OCI-LY7 (cell line): ENCODE measurements around the gene ADAMTS8. TPM values are rescaled to one million over a fixed set of nuclear protein-coding genes. Genes with fewer than 3 reads are reported as not detected.

Source experiments
- BruUV-seq: library from RNA; stranded (reverse); fragments of 400-500 nt; replicated peaks from 2 replicates; lab custom pipeline; 2021; lab: Mats Ljungman, UMichigan
- CTCF ChIA-PET: fragments of 300-600 bp; sonication (Branson Sonifier 250); formaldehyde crosslinking; loops from one replicate; lab custom pipeline; 2022; ENCODE audit warnings: antibody characterized with exemption; ENCODE audit not compliant: unreplicated experiment; lab: Charles Lee
- POLR2A ChIA-PET: fragments of 300-600 bp; sonication (Branson Sonifier 250); formaldehyde crosslinking; loops from one replicate; lab custom pipeline; 2022; ENCODE audit warnings: antibody characterized with exemption; lab: Charles Lee
- DNase-seq: peaks from one replicate; pipeline ENCODE4 v3.0.0-alpha.2; 2015; ENCODE audit warnings: low spot score
- H2AFZ ChIP-seq: fragments of 200-600 bp; sonication (generic), shearing (Covaris generic); 2 replicates; pipeline ENCODE4 v1.6.1; 2014; ENCODE audit warnings: mild to moderate bottlenecking, antibody characterized with exemption, low read length, moderate library complexity
- H3K27ac ChIP-seq: fragments of 200-600 bp; sonication (generic); 2 replicates; pipeline ENCODE4 v1.5.1; 2014; ENCODE audit warnings: mixed run types, low read depth, mild to moderate bottlenecking, moderate library complexity, low read length, inconsistent platforms; ENCODE audit not compliant: poor library complexity, severe bottlenecking
- H3K36me3 ChIP-seq: fragments of 200-600 bp; sonication (generic); 2 replicates; pipeline ENCODE4 v1.6.1; 2014; ENCODE audit warnings: mild to moderate bottlenecking, antibody characterized with exemption, low read length, moderate library complexity, mixed read lengths; ENCODE audit not compliant: insufficient read depth
- H3K4me1 ChIP-seq: fragments of 200-600 bp; sonication (generic); 2 replicates; pipeline ENCODE4 v1.5.1; 2014; ENCODE audit warnings: mild to moderate bottlenecking, low read length; ENCODE audit not compliant: insufficient read depth, poor library complexity, severe bottlenecking
- H3K4me2 ChIP-seq: fragments of 200-600 bp; sonication (generic); 2 replicates; pipeline ENCODE4 v1.6.1; 2014; ENCODE audit warnings: mild to moderate bottlenecking, low read length
- H3K4me3 ChIP-seq: fragments of 200-600 bp; sonication (generic); 2 replicates; pipeline ENCODE4 v1.5.1; 2014; ENCODE audit warnings: mild to moderate bottlenecking, low read depth, low read length; ENCODE audit not compliant: poor library complexity, severe bottlenecking
- H3K79me2 ChIP-seq: fragments of 200-600 bp; sonication (generic); 2 replicates; pipeline ENCODE4 v1.6.1; 2016; ENCODE audit warnings: low read depth, mild to moderate bottlenecking, low read length, moderate library complexity, mixed read lengths; ENCODE audit not compliant: insufficient read depth
- H3K9me2 ChIP-seq: fragments of 200-600 bp; sonication (generic); 2 replicates; pipeline ENCODE4 v1.6.1; 2016; ENCODE audit warnings: mild to moderate bottlenecking, low read length, mixed read lengths; ENCODE audit not compliant: insufficient read depth
- H3K9me3 ChIP-seq: fragments of 200-600 bp; sonication (generic); 2 replicates; pipeline ENCODE4 v1.6.1; 2014; ENCODE audit warnings: mild to moderate bottlenecking, mixed run types, low read length, mixed read lengths
- H4K20me1 ChIP-seq: fragments of 200-600 bp; sonication (generic); 2 replicates; pipeline ENCODE4 v1.6.1; 2014; ENCODE audit warnings: mild to moderate bottlenecking, antibody characterized with exemption, low read length, moderate library complexity, mixed read lengths; ENCODE audit not compliant: insufficient read depth
- EZH2phosphoT487 ChIP-seq: fragments of 200-600 bp; sonication (generic); IDR thresholded peaks from 2 replicates; pipeline ENCODE4 v1.6.1; 2018; ENCODE audit warnings: low read depth, borderline replicate concordance, mild to moderate bottlenecking, mixed run types, antibody characterized with exemption, low read length, moderate library complexity, mixed read lengths
- intact Hi-C: fragments of 100-400 bp; cut with micrococcal nuclease; formaldehyde crosslinking; loops from one replicate; pipeline ENCODE4 v1.10.0; 2022; ENCODE audit not compliant: unreplicated experiment
- total RNA-seq, 2 experiments: library from RNA; depleted of rRNA in 1 of 2; stranded (reverse); fragments of >200 nt in 1 of 2; shearing (Covaris generic) in 1 of 2; gene quantifications; 2 replicates each; pipeline ENCODE4 v1.2.3, GENCODE V29; 2014 to 2022
- TF ChIP-seq, protein P1 (sequence below): fragments of 200-600 bp; sonication (generic); conservative IDR thresholded peaks from 2 replicates; pipeline ENCODE4 v1.5.1; 2014; ENCODE audit warnings: mild to moderate bottlenecking, antibody characterized with exemption, low read length, moderate library complexity, mixed read lengths

The ADAMTS8 gene
- total RNA-seq, 2 experiments from 2014 or later: not detected

DNA sequence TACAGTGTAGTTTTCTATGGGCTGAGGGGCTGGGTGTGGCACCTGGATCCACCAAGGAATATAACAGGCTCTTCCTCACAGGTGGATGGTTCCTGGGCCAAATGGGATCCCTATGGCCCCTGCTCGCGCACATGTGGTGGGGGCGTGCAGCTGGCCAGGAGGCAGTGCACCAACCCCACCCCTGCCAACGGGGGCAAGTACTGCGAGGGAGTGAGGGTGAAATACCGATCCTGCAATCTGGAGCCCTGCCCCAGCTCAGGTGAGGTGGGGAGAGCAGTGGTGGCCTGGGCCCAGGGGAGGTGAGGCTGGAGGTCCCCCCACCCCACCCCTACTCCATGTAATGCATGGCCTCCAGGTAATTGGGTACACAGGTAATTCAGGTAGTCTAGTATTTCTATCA is 40.8 kb upstream of the ADAMTS8 start:
- Histone ChIP-seq H2AFZ (no peak overlapping the region), H3K9me2 (no peaks in the 10 kb centered on the region), H3K36me3 (no peaks in the 10 kb centered on the region), H3K79me2 (no peaks in the 10 kb centered on the region), H4K20me1 (no peaks in the 10 kb centered on the region), H3K9me3 (no peaks in the 10 kb centered on the region), H3K4me3 (no peak overlapping the region), H3K4me2 (no peak overlapping the region), H3K27ac (no peak overlapping the region), H3K4me1 (no peaks in the 10 kb centered on the region)
- intact Hi-C loops: no loop called here
- ChIA-PET POLR2A (no interaction called here), CTCF (no interaction called here)
- no peak for DNase-seq
- TF ChIP-seq, protein P1, sequence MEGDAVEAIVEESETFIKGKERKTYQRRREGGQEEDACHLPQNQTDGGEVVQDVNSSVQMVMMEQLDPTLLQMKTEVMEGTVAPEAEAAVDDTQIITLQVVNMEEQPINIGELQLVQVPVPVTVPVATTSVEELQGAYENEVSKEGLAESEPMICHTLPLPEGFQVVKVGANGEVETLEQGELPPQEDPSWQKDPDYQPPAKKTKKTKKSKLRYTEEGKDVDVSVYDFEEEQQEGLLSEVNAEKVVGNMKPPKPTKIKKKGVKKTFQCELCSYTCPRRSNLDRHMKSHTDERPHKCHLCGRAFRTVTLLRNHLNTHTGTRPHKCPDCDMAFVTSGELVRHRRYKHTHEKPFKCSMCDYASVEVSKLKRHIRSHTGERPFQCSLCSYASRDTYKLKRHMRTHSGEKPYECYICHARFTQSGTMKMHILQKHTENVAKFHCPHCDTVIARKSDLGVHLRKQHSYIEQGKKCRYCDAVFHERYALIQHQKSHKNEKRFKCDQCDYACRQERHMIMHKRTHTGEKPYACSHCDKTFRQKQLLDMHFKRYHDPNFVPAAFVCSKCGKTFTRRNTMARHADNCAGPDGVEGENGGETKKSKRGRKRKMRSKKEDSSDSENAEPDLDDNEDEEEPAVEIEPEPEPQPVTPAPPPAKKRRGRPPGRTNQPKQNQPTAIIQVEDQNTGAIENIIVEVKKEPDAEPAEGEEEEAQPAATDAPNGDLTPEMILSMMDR: no peak
- no peak for TF ChIP-seq EZH2phosphoT487
- no TSS peak for BruUV-seq

DNA sequence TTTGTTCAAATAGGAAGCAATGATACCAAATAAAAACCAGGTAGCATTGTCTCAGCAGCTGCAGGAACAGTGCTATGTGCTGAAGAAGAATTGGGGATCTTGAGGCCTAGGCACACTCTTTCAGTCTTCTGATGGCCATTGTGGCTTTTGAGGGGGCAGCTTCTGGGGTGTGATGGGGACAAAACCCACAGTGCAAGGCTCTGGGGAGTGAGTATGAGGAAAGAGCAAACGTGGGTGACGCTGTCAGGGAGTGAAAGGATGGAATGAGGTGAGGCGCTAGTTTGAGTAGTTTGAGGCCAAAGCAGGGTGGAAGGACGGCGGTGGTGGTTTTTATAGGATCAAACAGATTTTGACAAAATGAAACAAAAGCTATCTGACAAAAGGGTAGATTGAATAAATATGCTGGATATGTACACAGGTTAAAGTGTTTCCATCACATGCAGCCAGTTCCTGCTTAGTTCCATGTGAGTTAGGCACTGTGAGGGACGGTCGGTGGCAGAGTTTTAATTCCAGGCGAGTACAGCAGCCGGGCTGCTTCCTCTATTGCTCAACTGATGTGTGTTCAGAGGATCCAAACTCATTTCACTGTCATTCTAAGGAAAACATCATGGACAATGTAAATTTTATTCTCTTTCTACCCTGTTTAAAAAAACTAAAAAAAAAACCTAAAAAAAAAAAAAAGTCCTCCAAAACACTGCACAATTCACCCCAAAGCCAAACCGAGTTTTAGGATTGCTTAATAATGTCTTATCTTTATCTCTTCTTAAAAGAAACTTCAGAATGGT is 38.9 kb upstream of the ADAMTS8 start:
- ChIA-PET CTCF (no interaction called here), POLR2A (no interaction called here)
- Histone ChIP-seq H4K20me1 (no peaks in the 10 kb centered on the region), H3K9me3 (no peaks in the 10 kb centered on the region), H3K4me3 (no peak overlapping the region), H2AFZ (no peak overlapping the region), H3K79me2 (no peaks in the 10 kb centered on the region), H3K4me1 (no peaks in the 10 kb centered on the region), H3K27ac (no peak overlapping the region), H3K36me3 (no peaks in the 10 kb centered on the region), H3K4me2 (no peak overlapping the region), H3K9me2 (no peaks in the 10 kb centered on the region)
- DNase-seq: no peak
- no TSS peak for BruUV-seq
- intact Hi-C loops: no loop called here
- TF ChIP-seq EZH2phosphoT487: no peak
- TF ChIP-seq, protein P1: no peak

- intact Hi-C loops: no loop called here
- no peak for DNase-seq
- Histone ChIP-seq H3K27ac (no peak overlapping the region), H3K4me2 (no peak overlapping the region), H3K4me1 (no peaks in the 10 kb centered on the region), H4K20me1 (no peaks in the 10 kb centered on the region), H3K36me3 (no peaks in the 10 kb centered on the region), H3K9me3 (no peaks in the 10 kb centered on the region), H2AFZ (no peak overlapping the region), H3K9me2 (no peaks in the 10 kb centered on the region), H3K4me3 (no peak overlapping the region), H3K79me2 (no peaks in the 10 kb centered on the region)
- ChIA-PET CTCF (no interaction called here), POLR2A (interaction anchor here (1.4 kb wide), 1 partner anchor 12 kb away, joined by 3 read pairs; no protein-coding TSS in a partner anchor)
- BruUV-seq: no TSS peak
- no peak for TF ChIP-seq EZH2phosphoT487
- TF ChIP-seq, protein P1: no peak
Observed at GRCh38 chr11:130465263-130465662, 36.9 kb upstream of the ADAMTS8 start.
